Transverse colon (tissue), 4 donors: Measurements from ENCODE around the gene PBX2. TPM values are rescaled to one million over a fixed set of nuclear protein-coding genes. Genes with fewer than 3 reads are reported as not detected.

Experiments
- DNase-seq: peaks from one replicate; pipeline ENCODE4 v3.0.0-alpha.2; 2019
- H3K27ac ChIP-seq, 4 donors: fragments of 200-600 bp; sonication (generic); 2 replicates each; pipeline ENCODE4 v1.5.1; 2016 to 2018; ENCODE audit warnings: inconsistent platforms in 4 of 4
- H3K27me3 ChIP-seq: fragments of 200-600 bp; sonication (generic); 2 replicates; pipeline ENCODE4 v1.5.1; 2017; ENCODE audit warnings: inconsistent platforms
- H3K36me3 ChIP-seq, 4 donors: fragments of 200-600 bp; sonication (generic); 2 replicates each; pipeline ENCODE4 v1.5.1; 2017 to 2019; ENCODE audit warnings: inconsistent platforms in 4 of 4
- H3K4me1 ChIP-seq, 4 donors: fragments of 200-600 bp; sonication (generic); 2 replicates each; pipeline ENCODE4 v1.5.1; 2017 to 2020; ENCODE audit warnings: inconsistent platforms in 4 of 4
- H3K4me3 ChIP-seq, 4 donors: fragments of 200-600 bp; sonication (generic); 1 replicate in 1 of 4; 2 replicates in 3 of 4; pipeline versions ENCODE4 v1.5.1 to v1.6.1; 2017 to 2019; ENCODE audit warnings: inconsistent platforms in 4 of 4
- H3K9me3 ChIP-seq, 2 donors: fragments of 200-600 bp; sonication (generic); 2 replicates each; pipeline ENCODE4 v1.5.1; 2017 to 2019; ENCODE audit warnings: inconsistent platforms in 2 of 2
- CTCF ChIP-seq, 5 experiments: fragments of 200-600 bp in 3 of 5; fragments of 450-650 bp in 2 of 5; sonication (generic) in 3 of 5; IDR thresholded peaks; 1 replicate in 2 of 5; 2 replicates in 3 of 5; pipeline ENCODE4 v1.5.1; 2016 to 2017; ENCODE audit warnings: antibody characterized with exemption in 5 of 5, inconsistent platforms in 3 of 5, mild to moderate bottlenecking in 2 of 5, moderate library complexity in 1 of 5
- EP300 ChIP-seq: sonication (generic); formaldehyde crosslinking; IDR thresholded peaks from one replicate; pipeline ENCODE4 v1.6.1; 2017; ENCODE audit warnings: antibody characterized with exemption, low read depth
- POLR2A ChIP-seq: fragments of 450-650 bp; IDR thresholded peaks from one replicate; pipeline ENCODE4 v1.6.1; 2016; ENCODE audit warnings: antibody characterized with exemption, mild to moderate bottlenecking, moderate library complexity
- POLR2AphosphoS5 ChIP-seq, 3 donors: sonication (generic); formaldehyde crosslinking; IDR thresholded peaks; one replicate each; pipeline ENCODE4 v1.6.1; 2016; ENCODE audit warnings: antibody characterized with exemption in 3 of 3
- whole genome bisulfite sequencing, 2 donors: methylation state at CpG; one replicate each; pipeline ENCODE4 v1.1.5; 2018; ENCODE audit warnings: low coverage in 1 of 2; 5-methylcytosine and 5-hydroxymethylcytosine counted together
- in situ Hi-C, 4 donors: fragments of 200-750 bp; cut with MboI; loops; one replicate each; pipeline versions ENCODE4 v1.15.0 to v1.15.1; 2017; ENCODE audit warnings: low sequenced_read_pairs in 3 of 4, low pct_ligation_motif_present in 1 of 4, low pct_unique_long_range_greater_than_20kb in 1 of 4
- intact Hi-C: fragments of 100-400 bp; cut with DNase I; formaldehyde crosslinking; loops from one replicate; pipeline ENCODE4 v1.15.1; 2023; ENCODE audit warnings: low total_unique reads
- total RNA-seq, 4 donors: library from RNA; depleted of rRNA; stranded (reverse); fragments of >200 nt; gene quantifications; one replicate each; pipeline ENCODE4 v1.1.0, GENCODE V29; 2016

Gene PBX2
- total RNA-seq, 4 donors from 2014 or later: 34.4 to 87.5 (median 41.3) TPM

DNA sequence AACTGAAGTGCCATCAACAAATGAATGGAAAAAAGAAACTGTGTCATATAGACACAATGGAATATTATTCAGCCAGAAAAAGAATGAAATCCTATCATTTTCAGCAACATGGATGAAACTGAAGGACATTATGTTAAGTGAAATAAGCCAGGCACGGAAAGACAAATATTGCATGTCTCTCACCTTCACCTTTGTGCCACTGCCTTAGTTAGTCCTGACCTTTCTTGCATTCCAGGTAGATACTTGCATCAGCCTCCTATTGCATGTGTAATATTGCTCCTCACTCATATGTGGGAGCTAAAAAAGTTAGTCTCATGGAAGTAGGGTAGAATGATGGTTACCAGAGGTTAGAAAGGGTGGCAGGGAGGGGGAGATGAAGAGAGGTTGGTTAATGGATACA lies 19.0 kb upstream of the PBX2 start:
- H3K36me3 ChIP-seq: no peaks in the 10 kb centered on the region
- no peak overlapping the region for H3K4me3 ChIP-seq
- intact Hi-C loops: no loop called here
- in situ Hi-C loops: no loop called here
- H3K27me3 ChIP-seq: no peaks in the 10 kb centered on the region
- WGBS, 2 donors: 79 to 100% methylated on average over 1 of the region's 1 CpG
- no peaks in the 10 kb centered on the region for H3K4me1 ChIP-seq
- no peak for TF ChIP-seq POLR2A
- no peak for TF ChIP-seq CTCF (IDR thresholded peaks at IDR 0.05)
- TF ChIP-seq POLR2AphosphoS5 (IDR thresholded peaks at IDR 0.05): no peak
- TF ChIP-seq EP300: no peak
- no peak overlapping the region for H3K27ac ChIP-seq
- H3K9me3 ChIP-seq: no peaks in the 10 kb centered on the region
- DNase-seq: no peak

DNA sequence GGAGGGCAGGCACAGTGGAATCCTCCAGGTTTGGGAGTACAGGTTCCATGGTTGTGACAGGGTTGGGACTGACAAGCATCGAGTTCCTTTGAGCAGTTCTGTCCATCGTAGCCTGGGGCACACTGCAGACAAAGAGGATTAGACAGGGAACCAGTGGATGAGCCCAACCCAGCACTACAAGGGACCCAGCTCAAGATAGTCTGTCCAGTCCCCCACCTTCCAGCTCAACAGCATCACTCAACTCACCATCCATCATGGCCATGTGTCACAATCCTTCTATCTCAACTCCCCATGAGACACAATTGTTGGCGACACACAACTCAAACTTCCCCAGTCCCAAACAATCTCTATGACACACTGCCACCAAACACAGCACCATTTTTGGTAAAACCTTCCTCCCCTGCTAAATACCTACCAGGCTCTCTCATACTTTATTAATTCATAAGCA lies 14.3 kb upstream of the PBX2 start:
- in situ Hi-C loops (no loop called here), intact Hi-C loops (no loop called here)
- WGBS, 2 donors: 87 to 100% methylated on average over 1 to 3 of the region's 3 CpGs
- Histone ChIP-seq H3K27me3 (no peaks in the 10 kb centered on the region), H3K36me3 (no peaks in the 10 kb centered on the region), H3K4me1 (no peaks in the 10 kb centered on the region), H3K9me3 (no peaks in the 10 kb centered on the region), H3K27ac (no peak overlapping the region), H3K4me3 (no peak overlapping the region)
- DNase-seq: no peak
- TF ChIP-seq POLR2A: no peak
- no peak for TF ChIP-seq EP300
- no peak for TF ChIP-seq CTCF (IDR thresholded peaks at IDR 0.05)
- no peak for TF ChIP-seq POLR2AphosphoS5 (IDR thresholded peaks at IDR 0.05)

DNA sequence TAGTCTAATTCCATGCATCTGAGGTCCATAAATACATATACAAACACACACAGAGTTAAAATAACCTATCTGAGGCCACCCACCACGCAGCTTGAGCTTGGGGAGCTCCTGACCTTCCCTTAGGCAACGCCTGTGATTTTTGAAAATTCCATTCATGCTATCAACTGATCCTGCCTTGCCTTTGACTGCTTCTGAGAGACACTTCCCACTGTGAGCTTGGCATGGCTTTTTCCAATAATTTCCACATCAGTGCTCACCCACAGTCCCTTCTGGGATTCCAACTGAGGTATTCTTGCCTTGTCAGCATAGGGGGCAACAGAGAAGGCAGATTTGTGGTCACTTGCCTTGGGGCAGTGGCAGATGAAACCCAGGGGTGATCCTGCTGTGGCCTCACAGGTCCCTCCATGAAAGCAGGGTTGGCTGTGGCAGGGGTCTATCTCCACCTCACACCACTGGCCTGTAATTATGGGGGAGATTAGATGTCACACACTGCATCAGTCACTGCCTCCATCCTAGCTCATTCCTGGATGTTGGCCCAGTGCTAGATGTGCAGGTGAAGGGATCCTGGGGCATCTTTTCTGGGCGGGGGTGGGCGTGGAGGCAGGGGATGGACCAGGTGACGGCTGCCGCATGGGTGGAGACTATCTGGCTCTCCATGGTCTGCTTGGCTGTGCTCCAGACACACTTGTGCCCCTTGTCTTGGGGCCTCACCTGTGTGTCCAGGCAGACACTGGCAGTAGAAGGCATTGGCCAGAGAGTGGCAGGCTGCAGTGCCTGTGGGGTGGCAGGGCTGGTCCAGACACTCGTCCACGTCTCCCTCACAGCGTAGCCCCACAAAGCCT lies 13.6 kb upstream of the PBX2 start:
- no peak overlapping the region for H3K27ac ChIP-seq
- no peak for TF ChIP-seq POLR2A
- no peak for TF ChIP-seq POLR2AphosphoS5 (IDR thresholded peaks at IDR 0.05)
- TF ChIP-seq EP300: no peak
- no peak for TF ChIP-seq CTCF (IDR thresholded peaks at IDR 0.05)
- H3K27me3 ChIP-seq: no peaks in the 10 kb centered on the region
- 79 to 90% methylated on average over 2 to 9 of the region's 9 CpGs for WGBS, 2 donors
- H3K4me3 ChIP-seq: no peak overlapping the region
- H3K9me3 ChIP-seq: no peaks in the 10 kb centered on the region
- in situ Hi-C loops (no loop called here), intact Hi-C loops (no loop called here)
- no peaks in the 10 kb centered on the region for H3K36me3 ChIP-seq
- no peak for DNase-seq
- no peaks in the 10 kb centered on the region for H3K4me1 ChIP-seq

DNA sequence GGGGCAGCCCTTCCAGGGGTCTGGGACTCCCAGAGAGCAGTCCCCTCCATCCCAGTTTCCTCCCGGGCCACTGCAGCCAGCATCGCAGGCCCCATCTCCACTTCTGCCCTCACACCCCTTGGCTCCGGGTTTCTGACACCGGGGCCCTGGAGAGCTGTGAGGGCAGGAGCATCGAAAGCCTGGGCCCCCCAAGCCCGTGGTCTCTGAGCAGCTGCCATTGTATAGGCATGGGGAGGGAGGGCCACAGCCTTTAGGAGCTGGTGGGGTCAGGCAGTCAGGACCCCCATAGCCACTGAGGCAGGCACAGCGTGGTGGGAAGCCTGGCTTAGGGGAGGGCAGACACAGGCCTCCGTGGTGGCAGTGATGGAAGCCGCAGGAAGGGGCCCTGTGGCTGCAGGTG lies 12.2 kb upstream of the PBX2 start:
- no peak overlapping the region for H3K4me3 ChIP-seq
- no peak for DNase-seq
- in situ Hi-C loops: no loop called here
- 89 to 93% methylated on average over 2 to 3 of the region's 9 CpGs for WGBS, 2 donors
- H3K36me3 ChIP-seq: no peaks in the 10 kb centered on the region
- no peaks in the 10 kb centered on the region for H3K9me3 ChIP-seq
- H3K27me3 ChIP-seq: no peaks in the 10 kb centered on the region
- no peak overlapping the region for H3K27ac ChIP-seq
- H3K4me1 ChIP-seq: peaks cover 0 to 3% (median 1%) of the 10 kb centered on the region in 4 donors
- intact Hi-C loops: no loop called here
- TF ChIP-seq POLR2A (no peak), CTCF (IDR thresholded peaks at IDR 0.05) (no peak), EP300 (no peak), POLR2AphosphoS5 (IDR thresholded peaks at IDR 0.05) (no peak)
